HG03565 (cell line): Measurements from ENCODE around the gene CAPN3.
"Not testable (repeated sequence)": the region's sequence is repeated elsewhere in the genome, so short reads cannot be mapped to it uniquely, and the experiment has no call there.

Source experiments
- ATAC-seq: cut with Tn5 transposase; IDR thresholded peaks from one replicate; pipeline ENCODE4 v1.9.1; 2021; ENCODE audit warnings: mild to moderate bottlenecking, moderate library complexity; ENCODE audit not compliant: unreplicated experiment

The CAPN3 gene

DNA sequence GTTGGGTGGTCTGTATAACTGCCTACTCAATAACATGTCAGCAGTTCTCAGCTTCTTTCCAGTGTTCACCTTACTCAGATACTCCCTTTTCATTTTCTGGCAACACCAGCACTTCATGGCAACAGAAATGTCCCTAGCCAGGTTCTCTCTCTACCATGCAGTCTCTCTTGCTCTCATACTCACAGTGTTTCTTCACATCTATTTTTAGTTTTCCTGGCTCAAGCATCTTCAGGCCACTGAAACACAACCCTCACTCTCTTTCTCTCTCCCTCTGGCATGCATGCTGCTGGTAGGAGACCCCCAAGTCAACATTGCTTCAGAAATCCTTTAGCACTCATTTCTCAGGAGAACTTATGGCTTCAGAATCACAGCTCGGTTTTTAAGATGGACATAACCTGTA lies at the start of gene CAPN3:
CAPN3 (plus strand) TSS at position 253 of the 400 bp plus-strand sequence. CDS start 305 bp downstream, outside the sequence.
- no peak for ATAC-seq

DNA sequence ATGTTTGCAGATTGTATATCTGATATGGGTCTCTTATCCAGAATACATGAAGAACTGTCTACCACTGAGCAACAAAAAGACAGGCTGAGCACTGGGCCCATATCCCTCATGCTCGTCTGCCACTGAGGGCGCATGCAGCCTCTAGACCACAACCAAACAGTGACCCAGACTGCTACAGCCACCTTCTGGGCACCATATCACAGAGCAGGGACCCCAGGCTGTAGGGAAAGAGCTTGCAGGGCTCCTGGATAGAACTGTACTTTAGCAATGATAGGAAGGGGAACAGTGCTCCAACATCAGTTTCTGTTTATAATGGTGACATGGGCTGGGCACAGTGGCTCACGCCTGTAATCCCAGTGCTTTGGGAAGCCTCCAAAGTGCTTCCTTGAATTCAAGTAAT lies 45.8 kb upstream of the CAPN3 start:
- ATAC-seq: no peak

DNA sequence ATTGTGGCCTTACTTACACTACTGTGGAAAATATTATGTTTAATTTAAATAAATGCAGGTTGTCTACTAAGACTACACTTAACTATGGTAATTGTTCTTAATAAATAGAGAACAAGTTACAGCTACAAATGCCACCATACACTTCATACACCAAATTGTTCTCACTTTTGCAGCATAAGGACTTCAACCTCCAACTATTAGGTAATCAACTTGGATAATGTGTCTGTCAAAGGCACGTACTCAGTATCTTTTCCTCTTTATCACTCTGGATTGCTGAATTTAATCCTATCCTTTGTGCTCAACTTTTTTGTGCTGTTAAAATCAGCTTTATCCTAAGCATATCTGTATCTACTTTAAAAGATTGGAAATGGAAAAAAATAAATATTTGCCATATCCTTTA lies 44.5 kb upstream of the CAPN3 start:
- no peak for ATAC-seq

- ATAC-seq: no peak
Observed at GRCh38 chr15:42315521-42315920, 43.8 kb upstream of the CAPN3 start.

- not testable (repeated sequence) for ATAC-seq
Observed at GRCh38 chr15:42316282-42316805, 43.0 kb upstream of the CAPN3 start.

DNA sequence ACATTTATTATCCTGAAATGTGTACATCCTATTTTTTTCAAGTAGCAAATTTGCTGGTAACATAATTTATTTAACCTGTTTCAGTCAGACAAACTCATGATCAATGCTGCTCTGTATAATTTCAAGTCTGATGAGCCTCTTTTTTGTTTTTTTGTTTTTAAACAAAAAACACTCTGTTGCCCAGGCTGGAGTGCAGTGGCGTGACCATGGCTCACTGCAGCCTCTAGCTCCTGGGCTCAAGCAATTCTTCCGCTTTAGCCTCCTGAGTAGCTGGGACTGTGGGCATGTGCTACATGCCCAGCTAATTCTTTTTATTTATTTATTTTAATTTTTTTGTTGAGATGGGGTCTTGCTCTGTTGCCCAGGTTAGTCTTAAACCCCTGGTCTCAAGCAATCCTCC lies 40.1 kb upstream of the CAPN3 start:
- ATAC-seq: no peak

GRCh38 chr15:42324308-42324707 lies 35.0 kb upstream of the CAPN3 start:
- no peak for ATAC-seq

GRCh38 chr15:42329161-42329560 lies 30.1 kb upstream of the CAPN3 start:
- ATAC-seq: no peak

DNA sequence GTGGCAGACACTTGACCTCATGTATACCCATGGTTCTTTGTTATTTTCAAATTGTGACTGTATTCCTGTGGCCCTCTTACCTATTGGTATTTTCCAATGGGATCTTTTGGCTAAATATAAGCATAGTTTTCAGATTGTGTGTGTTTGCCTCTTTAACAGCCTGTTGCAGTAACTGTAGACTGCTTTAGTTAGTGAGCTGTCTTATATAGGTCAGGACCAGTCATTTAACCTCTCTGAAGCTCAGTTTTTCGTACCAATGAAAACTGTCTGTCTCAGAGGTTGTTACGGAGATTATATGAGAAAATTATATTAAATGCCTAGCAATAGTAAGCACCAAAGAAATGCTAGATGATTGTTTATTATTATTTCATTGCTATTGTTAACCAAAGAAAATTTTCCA lies 29.3 kb upstream of the CAPN3 start:
- no peak for ATAC-seq

- no peak for ATAC-seq
Observed at GRCh38 chr15:42331235-42331634, 28.1 kb upstream of the CAPN3 start.

GRCh38 chr15:42332331-42332730 lies 27.0 kb upstream of the CAPN3 start:
- no peak for ATAC-seq

- no peak for ATAC-seq
Observed at GRCh38 chr15:42335074-42335473, 24.2 kb upstream of the CAPN3 start.

GRCh38 chr15:42336650-42337049 lies 22.7 kb upstream of the CAPN3 start:
- ATAC-seq: not testable (repeated sequence)

DNA sequence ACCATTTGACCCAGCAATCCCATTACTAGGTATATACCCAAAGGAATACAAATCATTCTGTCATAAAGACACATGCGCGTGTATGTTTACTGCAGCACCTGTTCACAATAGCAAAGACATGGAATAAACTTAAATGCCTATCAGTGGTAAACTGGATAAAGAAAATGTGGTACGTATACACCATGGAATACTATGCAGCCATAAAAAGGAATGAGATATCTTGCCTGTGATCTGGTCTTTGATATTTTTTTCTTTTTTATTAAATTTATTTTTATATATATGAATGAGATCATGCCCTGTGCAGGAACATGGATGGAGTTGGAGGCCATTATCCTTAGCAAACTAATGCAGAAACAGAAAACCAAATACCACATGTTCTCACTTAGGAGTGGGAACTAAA lies 22.2 kb upstream of the CAPN3 start:
- not testable (repeated sequence) for ATAC-seq

- no peak for ATAC-seq
Observed at GRCh38 chr15:42338500-42338899, 20.8 kb upstream of the CAPN3 start.

GRCh38 chr15:42343596-42344232 lies 15.6 kb upstream of the CAPN3 start:
- no peak for ATAC-seq

- ATAC-seq: no peak
Observed at GRCh38 chr15:42344763-42345162, 14.5 kb upstream of the CAPN3 start.

DNA sequence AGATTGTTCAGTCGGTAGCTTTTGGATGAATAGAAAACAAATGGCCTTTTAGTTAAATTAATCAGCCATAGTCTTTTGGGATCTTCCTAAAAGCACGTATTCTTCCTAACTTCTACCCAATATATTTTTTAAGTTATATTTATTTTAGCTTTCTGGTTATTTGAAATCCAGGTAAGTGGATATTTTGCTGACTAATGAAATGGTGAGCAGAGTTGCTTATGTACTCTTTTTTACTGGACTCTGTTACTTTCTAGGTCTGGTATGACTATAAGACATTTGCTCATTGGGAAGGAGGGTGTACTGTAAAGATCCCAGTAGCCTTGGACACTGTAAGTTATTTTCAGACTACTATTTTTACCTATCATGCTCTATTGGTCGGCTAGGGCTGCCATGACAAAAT lies 13.8 kb upstream of the CAPN3 start:
- no peak for ATAC-seq

GRCh38 chr15:42348083-42348482 lies 11.2 kb upstream of the CAPN3 start:
- no peak for ATAC-seq

GRCh38 chr15:42349186-42349585 lies 10.1 kb upstream of the CAPN3 start:
- ATAC-seq: no peak

GRCh38 chr15:42352401-42352800 lies 6.9 kb upstream of the CAPN3 start:
- no peak for ATAC-seq

- ATAC-seq: no peak
Observed at GRCh38 chr15:42353061-42353460, 6.2 kb upstream of the CAPN3 start.

GRCh38 chr15:42354824-42355223 lies 4.5 kb upstream of the CAPN3 start:
- no peak for ATAC-seq
